Measurements from ENCODE around the gene TCF19.

The TCF19 gene

DNA sequence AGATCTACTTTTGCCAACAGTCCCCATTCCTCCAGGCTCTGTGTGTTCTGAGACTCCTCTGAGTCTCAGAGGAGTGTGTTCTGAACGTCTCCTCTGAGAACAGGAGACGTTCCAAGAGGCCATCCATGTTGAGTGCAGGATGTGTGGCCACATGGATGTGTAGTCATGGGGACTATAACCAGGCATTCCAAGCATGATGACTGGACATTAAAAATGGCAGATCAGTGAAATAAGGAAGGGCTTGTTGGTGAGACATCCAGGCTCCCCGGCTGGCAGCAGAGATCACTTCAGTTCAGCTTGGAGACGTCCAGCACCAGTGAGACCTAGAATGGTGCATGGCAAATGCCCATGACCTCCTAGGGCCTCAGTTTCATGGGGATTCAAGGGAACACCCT lies 46.4 kb downstream of the TCF19 start:
- DNase-seq (ENCODE audit: low read depth in 1 of 2, low spot score in 1 of 2): no peak

GRCh38 chr6:31205638-31206037 lies 47.2 kb downstream of the TCF19 start:
- DNase-seq (ENCODE audit: low read depth in 1 of 2, low spot score in 1 of 2): no peak

DNA sequence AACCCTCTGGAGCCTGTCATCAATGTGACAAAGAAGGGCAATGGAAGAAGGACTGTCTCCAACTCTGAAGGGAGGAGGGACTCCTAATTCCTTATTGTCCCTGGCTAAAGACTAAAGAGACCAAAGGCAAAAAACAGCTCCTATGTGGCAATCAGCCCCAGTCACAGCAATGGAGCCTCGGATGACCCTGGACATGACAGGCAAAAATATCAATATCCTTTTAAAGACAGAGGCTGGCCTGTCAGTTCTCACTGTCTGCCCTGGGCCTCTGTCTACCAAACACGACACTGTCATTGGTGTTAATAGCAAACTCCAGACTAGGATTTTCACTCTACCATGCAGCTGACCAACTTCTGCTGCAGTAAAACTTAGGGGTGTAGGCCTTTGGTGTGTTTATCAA lies 50.1 kb downstream of the TCF19 start:
- DNase-seq (ENCODE audit: low read depth in 1 of 2, low spot score in 1 of 2): no peak

GRCh38 chr6:31209137-31209536 lies 50.7 kb downstream of the TCF19 start:
- no peak for DNase-seq (ENCODE audit: low read depth in 1 of 2, low spot score in 1 of 2)

DNA sequence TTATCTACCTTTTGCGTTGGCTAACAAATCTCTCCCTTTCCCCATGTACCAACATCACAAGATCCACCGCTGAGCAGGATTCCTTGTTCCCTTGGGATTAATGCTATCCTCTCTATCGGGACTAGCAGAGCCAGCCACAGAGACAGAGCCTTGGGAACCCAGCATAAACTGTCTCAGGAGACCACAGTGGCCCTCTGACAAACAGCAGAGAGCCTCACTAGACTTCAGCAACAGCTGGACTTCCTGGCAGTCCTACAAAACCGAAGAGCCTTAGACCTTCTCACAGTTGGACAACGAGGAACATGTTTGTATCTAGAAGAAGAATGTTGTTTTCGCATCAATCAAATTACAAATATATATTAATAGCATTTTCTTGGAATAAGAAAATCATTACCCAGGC lies 51.7 kb downstream of the TCF19 start:
- DNase-seq (ENCODE audit: low read depth in 1 of 2, low spot score in 1 of 2): no peak

DNA sequence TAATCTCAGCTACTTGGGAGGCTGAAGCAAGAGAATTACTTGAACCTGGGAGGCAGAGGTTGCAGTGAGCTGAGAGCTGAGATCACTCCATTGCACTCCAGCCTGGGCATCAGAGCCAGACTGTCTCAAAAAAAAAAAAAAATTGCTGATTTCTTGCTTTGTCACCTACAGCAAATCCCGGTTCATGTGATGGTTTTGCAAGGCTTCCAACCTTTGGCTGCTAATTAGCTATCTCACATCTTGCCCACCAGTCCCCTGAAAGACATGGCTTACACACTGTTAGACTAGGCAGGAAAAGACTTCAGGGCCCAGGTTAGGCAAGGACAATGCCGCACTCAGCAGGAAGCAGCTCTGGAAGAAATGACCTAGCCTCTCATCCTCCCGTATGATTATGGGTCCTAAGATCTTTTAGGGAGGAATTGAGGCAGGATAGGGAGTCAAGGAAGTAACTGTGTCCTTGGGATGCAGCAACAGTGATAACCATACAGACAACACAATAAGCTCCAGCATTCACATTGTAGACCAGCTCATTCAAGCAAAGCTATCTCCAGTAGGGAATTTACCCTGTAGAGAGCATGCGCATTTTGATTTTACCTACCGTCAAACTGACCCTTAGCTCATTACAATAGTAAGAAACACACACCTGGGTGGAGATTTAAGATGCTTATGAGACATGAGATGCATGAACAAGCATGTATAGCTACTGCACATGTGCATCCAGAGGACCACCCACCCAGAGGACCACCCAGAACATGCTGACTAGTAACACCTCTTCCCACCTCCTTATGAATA lies 52.5 kb downstream of the TCF19 start:
- DNase-seq (ENCODE audit: low read depth in 1 of 2, low spot score in 1 of 2): no peak
